GM12872 (cell line): ENCODE measurements around the gene C1R.

Experiments used
- CTCF ChIP-seq: IDR thresholded peaks from 3 replicates; pipeline ENCODE4 v1.5.1; 2011; ENCODE audit warnings: low read depth, mild to moderate bottlenecking, low read length, moderate library complexity; ENCODE audit not compliant: insufficient read depth

Gene C1R

GRCh38 chr12:7061596-7061995 lies 30.6 kb downstream of the C1R start:
- no peak for TF ChIP-seq CTCF

- no peak for TF ChIP-seq CTCF
Observed at GRCh38 chr12:7061138-7061537, 31.1 kb downstream of the C1R start.

DNA sequence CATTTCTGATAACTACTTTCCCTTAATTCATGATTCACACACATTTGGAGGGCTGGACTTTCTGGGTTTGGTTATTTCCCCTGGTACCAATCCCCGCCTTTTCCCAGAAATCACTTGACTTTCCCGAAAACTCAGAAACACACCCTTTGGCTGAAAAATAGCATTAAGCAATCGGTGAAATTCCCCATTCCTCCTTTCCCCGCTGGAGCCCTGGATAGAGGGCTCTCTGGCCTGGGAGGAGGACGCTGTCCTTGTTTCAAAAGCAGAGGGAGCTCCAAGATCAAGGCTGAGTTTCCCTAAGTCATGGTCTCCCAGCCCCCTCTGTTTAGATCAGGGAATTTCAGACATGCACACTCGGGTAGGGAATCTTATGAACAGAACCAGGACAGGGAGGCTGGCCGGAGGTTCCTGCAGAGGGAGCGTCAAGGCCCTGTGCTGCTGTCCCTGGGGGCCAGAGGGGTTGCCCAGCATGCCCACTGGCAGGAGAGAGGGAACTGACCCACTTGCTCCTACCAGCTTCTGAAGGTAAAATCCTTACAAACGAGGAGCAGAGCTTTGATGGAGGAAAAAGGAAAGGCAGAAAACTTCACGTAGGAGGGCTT lies 31.8 kb downstream of the C1R start, which contains the start of gene C1S:
Gene C1S, plus strand, starts transcription at position 366 of the 602 bp plus-strand sequence. CDS start 1,195 bp downstream, outside the sequence.
- TF ChIP-seq CTCF, result no peak

GRCh38 chr12:7059780-7060179 lies 32.5 kb downstream of the C1R start:
- no peak for TF ChIP-seq CTCF

- no peak for TF ChIP-seq CTCF
Observed at GRCh38 chr12:7058850-7059395, 33.3 kb downstream of the C1R start.

GRCh38 chr12:7058163-7058845 lies 33.9 kb downstream of the C1R start:
- TF ChIP-seq CTCF, result no peak

DNA sequence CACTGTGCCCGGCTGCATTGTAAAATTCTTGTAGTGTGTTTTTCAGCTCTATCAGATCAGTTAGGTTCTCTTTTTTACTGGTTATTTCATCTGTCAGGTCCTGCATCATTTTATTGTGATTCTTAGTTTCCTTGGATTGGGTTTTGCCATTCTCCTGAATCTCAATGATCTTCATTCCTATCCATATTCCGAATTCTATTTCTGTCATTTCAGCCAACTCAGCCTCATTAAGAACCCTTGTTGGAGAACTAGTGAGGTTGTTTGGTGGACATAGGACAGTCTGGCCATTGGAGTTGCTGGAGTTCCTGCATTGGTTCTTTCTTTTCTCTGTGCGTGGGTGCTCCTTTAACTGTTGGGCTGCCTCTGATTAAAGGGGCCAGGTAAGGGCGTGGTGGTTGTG lies 37.3 kb downstream of the C1R start:
- no peak for TF ChIP-seq CTCF
